HG02840 (cell line): ENCODE results near the gene ATRX.
"Not testable (repeated sequence)": the region's sequence is repeated elsewhere in the genome, so short reads cannot be mapped to it uniquely, and the experiment has no call there.

ENCODE experiments used
- ATAC-seq: cut with Tn5 transposase; IDR thresholded peaks from one replicate; pipeline ENCODE4 v1.9.1; 2021; ENCODE audit warnings: mild to moderate bottlenecking, moderate library complexity, moderate number of reproducible peaks; ENCODE audit not compliant: unreplicated experiment, low FRiP score

Gene ATRX

DNA sequence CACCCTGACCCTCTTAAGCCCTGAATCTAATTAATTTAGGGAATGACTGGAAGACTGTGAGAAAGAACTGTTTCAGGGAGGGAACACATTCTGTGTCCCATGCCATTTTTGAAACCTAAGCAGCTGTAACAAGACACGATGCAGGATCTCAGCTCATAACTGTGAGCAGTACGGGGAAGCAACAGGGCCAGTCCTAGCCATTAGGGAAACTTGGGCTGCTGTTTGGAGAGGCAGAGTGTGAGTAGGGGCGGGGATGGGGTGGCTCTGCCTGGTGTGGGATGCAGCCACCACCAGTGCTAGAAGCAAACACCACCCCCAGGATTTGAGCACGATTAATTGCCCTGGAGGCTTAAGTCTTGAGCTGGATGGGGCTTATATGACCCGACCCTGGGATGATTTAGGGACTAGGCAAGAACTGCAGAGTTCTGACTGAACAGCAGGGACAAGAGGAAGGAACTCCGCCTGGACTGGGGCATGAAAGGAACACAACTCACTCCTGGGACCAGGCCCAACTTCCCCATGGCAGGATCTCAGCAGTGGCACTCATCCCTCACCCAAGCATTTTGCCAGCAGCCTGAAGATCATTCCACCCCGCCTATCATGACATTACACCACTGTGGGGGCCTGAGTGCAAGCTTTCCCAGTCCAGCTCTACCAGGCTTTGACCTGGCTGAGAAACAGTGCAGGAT, 43.1 kb downstream of the ATRX start:
- ATAC-seq: no peak

DNA sequence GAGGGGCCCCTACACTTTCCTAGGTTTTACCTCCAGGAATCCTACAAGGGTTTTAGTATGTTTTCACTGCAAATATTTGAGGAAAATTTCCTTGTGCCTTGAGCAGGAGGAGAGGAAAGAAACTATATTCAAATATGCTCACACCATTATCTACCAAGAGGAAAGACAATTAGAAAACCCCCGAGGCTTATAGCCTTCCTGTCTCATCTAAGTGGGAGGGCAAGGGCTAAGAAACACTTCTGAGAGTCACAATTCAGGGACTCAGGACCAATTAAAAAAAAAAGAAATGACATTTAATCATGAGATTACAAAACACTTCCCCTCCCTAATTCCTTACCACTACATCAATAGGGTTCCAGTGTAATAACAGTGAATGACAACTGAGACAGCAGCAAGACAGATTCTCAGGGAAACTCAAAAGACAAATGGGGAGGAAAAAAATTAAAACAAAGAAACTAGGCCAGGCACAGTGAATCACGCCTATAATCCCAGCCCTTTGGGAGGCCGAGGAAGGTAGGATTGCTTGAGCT, 45.6 kb downstream of the ATRX start:
- no peak for ATAC-seq

DNA sequence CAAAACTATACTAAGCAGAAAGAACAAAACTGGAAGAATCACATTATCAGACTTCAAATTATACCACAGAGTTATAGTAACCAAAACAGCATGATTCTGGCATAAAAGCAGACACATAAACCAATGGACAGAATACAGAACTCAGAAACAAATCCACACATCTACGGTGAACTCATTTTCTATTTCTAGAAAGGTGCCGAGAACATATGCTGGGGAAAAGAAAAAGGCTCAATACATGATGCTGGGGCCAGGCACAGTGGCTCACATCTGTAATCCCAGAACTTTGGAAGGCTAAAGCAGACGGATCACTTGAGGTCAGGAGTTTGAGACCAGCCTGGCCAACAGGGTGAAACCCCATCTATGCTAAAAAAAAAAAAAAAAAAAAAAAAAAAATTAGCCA, 52.7 kb downstream of the ATRX start:
- ATAC-seq: no peak

DNA sequence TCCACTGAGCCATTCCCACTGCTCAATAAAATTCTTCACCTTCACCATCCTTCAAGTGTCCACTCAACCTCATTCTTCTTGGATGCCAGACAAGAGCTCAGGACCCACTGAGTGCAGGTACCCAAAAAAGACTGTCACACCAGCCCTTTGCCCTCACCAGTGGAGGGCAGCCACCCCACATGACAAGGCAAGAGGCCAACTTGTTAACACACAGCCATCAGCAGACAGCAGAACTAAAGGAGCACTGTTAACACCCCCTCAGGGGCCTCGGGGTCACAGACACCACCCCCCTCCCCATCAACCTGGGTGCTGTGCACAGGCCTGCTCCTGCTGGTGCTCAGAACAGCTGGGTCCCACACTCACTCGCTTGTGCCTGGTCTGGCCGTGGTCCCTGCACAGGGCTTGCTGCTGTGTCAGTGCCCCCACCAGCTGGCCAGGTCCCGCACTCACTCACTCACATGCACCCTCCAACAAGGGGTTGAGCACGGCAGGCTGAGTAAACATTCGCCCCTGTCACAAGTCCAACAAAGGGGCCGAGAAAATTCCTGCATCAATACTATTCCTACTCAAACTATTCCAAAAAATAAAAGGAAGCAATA, 54.1 kb downstream of the ATRX start:
- no peak for ATAC-seq

DNA sequence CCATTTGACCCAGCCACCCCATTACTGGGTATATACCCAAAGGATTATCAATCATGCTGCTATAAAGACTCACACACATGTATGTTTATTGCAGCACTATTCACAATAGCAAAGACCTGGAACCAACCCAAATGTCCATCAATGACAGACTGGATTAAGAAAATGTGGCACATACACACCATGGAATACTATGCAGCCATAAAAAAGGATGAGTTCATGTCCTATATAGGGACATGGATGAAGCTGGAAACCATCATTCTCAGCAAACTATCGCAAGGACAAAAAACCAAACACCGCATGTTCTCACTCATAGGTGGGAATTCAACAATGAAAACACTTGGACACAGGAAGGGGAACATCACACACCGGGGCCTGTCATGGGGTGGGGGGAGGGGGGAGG, 59.9 kb downstream of the ATRX start:
- ATAC-seq: not testable (repeated sequence)

DNA sequence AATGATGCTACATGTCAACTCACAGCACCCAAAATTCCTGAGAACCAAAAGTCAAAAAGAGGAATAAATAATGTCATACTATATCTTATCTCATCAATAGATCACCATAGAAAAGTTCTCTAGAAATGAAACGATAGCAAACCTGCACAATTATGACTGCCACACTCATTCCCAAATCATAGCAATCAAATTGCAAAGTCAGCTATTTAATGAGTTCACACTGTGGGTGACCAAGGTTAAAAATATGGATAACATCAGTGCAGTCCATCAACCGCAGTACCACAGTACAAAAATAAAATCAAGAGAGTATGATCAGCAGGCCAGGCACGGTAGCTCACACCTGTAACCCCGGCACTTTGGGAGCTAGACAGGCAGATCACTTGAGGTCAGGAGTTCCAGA, 62.3 kb downstream of the ATRX start:
- ATAC-seq: no peak

DNA sequence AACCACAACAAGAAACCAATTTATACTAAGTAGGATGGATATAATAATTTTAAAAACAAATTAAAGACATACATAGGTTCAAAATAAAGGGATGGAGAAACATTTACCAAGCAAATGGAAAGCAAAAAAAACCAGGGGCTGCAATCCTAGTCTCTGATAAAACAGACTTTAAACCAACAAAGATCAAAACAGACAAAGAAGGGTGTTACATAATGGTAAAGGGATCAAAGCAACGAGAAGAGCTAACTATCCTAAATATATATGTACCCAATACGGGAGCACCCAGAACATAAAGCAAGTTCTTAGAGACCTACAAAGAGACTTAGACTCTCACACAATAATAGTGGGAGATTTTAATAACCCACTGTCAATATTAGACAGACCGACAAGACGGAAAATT, 66.6 kb downstream of the ATRX start:
- no peak for ATAC-seq

DNA sequence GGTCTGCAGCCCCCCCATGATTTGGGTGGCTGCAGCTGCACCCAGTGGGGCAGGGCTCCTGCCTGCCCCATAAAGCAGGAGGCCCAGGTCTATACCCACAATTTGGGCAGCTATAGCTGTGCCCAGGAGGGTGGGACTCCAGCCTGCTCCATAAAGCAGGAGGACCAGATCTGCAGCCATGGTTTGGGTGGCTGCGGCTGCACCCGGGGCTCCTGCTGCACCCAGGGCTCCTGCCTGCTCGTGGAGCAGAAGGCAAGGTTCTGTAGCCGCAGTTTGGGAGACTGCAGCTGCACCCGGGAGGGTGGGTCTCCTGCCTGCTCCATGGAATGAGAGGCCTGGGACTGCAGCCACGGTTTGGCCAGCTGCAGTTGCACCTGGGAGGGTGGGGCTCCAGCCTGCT, 81.1 kb downstream of the ATRX start:
- no peak for ATAC-seq

DNA sequence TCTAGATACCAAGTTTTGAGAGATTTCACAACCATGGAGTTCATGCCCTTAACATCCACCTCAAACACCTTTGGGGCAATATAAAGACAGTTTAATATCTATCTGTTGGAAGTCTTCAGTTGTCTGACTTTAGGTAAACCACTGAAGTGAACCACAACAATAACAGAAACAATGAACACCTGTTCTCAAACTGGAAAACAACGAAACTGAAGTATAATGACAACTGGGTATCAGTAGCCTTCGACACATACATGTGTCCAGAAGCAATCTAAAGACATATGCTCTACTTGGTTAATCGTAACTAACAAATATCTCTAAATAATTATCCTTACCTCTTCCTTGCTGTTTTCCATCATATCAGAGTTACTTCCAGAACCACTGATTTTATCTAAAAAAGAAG, 87.8 kb downstream of the ATRX start:
- ATAC-seq: no peak

DNA sequence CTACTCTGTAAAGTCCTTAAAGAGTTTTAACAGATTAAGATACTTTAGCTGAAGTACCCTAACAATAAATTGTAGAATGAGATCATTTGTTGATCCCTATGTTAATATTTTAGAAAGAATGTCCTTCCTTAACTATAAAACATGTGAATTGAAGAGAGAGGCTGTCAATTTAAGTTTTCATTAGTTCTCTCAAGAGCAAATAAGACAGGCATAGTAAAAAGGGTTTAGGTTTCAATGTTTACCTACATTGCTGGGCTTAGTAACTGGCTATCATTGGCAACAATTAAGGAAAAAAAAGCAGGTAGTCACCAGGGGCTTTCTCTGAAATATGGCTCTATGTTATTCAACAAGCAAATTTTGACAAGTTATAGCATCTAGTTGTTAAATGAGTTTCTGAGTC, 91.5 kb downstream of the ATRX start:
- no peak for ATAC-seq

DNA sequence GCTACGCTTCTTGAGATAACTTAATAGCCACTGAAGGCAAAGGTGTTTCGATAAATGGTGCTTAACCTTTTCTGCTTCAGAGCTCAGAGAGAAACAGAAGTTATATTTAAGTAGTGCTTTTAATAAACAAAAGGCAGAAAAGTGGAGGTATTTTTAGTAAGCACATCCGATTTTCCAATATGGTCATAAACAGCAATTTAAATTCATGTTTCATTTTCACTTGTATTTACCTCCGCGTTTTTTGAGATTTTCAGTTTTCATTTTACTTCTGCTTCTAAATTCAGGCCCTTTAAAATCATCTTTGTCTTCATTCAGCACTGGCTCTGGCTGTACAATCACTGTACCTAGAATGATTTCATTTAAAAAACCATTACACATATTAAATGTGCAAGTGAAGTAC, 92.4 kb downstream of the ATRX start:
- no peak for ATAC-seq

DNA sequence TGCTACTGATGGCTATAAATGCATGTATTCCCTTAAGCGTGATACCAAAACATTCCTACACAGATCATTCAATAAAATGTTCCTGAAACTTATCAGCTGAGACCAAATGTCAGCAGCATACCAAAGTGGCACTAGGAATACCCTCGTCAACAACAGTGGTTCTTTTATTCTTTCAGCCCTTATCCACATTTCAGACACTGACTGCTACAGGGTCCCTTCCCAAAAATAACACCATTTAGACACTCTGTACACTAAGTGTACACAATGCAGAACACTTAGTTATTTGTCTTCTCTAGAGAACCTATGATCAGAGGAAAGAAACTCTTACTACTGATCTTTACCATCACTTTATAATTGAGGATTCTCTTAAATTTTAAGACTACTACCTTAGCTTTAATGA, 94.1 kb downstream of the ATRX start:
- ATAC-seq: no peak

DNA sequence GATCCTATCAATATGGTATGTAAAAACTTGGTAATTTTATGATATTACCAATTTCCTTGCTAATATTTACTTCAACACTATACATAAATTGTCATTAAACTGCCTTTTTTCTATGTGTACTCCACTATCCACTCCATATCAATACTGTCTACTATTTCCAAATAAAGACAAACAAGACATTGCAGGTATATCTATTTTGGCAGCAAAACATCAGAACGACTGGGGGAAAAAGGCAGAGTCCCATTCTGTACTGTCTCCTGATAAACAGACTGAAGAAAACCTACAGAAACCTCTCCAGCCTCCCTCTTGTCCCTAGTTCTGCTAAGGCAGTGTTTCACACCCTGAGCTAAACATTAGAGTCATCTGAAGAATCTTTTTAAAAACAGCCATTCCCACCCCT, 96.6 kb downstream of the ATRX start:
- ATAC-seq: no peak

DNA sequence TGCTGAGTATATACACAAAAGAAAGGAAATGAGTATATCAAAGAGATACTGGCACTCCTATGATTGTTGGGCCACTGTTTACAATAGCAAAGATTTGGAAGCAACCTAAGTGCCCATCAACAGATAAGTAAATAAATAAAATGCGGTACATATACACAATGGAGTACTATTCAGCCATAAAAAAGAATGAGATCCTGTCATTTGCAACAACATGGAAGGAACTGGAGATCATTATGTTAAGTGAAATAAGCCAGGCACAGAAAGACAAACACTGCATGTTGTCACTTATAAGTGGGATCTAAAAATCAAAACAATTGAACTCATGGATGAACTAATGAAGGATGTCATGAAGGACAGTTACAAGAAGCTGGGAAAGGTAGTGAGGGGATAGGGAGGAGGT, 100.3 kb downstream of the ATRX start:
- ATAC-seq: not testable (repeated sequence)

DNA sequence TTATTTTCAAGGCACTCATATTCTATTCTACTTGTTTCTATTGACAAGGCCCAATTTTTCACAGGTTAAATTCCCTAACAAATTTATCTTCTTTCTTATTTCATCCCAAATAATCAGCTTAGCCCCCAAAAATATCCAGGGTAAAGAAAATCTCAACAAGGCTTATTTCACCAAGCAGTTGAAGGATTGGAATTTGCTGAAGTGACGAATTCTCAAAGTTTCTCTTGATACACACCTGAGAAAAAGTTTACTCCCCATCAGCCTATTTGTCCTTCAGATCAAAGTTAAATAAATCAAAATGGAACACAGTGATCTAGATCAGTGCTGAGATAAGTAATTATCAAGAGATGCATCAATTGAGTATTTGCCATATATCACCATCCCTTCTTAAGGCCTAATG, 106.9 kb downstream of the ATRX start:
- ATAC-seq: no peak

DNA sequence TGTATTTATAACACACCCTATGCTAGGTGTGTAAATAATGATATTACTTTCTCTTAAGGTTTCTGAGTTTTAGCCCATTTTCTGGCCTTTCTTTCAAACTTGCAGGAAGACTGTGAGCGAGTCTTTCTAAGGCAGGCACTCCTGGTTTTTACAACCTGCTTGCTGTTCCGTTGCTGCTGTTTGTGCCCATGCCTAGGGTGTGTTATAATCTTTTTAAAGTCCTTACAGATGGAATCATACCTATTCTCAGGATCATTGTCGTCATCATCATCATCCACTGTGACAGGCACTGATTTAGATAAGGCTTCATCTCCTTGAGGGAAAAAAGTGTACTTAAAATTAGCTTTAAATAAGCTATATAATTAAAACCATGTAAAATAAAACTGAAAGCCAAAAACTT, 110.0 kb downstream of the ATRX start:
- ATAC-seq: no peak

DNA sequence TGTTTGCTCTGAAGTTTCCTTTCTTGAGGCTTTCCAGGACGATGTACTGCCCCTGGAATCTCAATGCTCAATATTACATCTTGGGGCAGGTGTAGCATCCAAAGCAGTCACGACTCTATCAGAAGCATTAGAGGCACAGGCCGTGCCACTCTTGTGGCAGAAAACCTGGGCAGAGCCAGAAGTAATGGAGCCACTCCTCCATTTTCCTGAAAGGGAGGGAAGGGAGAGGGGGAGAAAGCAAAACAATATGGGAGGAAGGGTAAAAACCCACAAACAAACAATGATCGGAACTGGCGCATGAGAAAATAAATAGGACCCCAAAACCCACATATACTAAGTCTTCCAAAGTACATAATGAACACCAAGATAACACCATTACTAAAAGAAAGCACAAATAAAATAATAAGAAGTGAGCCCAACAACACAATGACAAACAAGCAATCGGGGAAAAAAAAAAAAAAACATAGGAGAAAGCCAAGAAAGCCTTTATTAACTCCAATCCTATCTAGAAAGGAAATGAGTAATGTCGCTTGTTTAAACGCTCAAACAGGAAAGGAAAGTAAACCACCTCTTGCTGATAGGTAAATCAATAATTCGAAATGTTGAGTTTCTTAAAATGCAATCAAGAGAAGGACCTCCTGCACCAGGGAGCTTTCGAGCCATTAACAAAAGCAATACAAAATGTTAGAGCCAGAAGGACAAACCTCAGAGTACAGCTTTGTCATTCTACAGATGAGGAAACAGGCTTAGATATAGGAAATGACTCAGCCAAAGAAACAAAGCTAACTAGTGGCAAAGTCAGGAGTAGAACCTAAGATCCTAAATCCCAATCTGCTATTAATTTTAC, 117.4 kb downstream of the ATRX start:
- no peak for ATAC-seq

DNA sequence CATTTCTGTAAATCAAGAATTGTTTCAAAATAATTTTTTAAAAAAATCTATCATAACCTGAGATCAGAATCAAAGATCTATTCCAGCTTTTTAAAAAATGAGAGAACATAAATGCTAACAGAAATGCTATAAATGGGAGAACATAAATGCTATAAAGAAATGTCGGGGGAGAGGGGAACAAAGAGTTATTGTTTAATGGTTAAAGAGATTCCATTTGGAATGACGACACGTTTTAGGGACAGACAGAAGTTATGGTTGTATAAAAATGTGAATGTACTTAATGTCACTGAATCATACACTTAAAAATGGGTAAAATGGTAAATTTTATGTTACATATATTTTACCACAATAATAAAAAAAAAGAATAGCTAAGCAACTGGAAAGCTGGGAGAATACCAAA, 127.1 kb downstream of the ATRX start:
- ATAC-seq: no peak

DNA sequence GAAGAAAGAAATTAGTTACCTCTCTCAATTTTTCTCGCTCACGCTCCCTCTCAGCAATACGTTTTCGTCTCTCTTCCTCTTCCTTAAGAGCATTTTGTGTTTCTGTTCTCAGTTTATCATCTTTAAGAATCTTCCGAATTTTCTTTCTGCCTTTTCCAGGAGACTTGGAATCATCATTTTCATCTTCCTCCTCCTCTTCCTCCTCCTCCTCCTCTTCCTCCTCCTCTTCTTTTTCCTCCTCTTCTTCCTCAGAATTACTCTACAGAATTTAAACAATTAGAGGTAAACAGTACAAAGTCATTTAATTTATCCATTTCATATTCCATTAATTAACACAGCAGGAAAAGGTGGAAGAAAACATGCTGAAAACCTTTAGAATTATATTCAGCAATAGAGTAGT, 133.9 kb downstream of the ATRX start:
- no peak for ATAC-seq

DNA sequence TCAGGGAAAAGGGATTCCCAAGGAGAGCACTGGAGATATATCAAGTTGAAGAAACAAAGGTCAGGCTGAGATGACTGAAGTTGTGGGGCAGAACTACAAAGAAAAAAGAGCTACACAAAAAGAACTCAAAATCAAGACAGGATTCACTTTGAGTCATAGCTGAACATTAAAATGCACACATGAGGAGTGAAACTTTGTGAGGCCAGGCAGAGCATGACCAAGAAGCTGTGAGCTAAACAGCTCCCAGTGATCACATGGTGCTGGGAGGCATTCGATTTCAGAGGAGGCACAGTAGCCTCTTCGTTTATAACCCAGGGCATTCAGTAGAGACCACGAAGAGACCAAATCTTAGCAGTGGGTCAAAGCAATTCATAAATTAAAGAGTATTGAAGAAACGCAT, 145.3 kb downstream of the ATRX start:
- no peak for ATAC-seq

DNA sequence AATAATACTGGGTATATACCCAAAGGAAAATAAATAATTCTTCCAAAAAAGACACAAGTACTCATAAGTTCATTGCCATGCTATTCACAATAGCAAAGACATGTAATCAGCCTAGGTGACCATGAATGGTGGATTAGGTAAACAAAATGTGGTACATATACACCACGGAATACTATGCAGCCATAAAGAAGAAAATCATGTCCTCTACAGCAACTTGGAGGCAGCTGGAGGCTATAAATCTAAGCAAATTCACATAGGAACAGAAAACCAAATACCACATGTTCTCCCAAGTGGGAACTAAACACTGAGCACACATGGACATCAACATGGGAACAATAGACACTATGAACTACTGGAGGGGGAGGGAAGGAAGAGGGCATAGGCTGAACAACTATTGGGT, 146.2 kb downstream of the ATRX start:
- ATAC-seq: no peak

DNA sequence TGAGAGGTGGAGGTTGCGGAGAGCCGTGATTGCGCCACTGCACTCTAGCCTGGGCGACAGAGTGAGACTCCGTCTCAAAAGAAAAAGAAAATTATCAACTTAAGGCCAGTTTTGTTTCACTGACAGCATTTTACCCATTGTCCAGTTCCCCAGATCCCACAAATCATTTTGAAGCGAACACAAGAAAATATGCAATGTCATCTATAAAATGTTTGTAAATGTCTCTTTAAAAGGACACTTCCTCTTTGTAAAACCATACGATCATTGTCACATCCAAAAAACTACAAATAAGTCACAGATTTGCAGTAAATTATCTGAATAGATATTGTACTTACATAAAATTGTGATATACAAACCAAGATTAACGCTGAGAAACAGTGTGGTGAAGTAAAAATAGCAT, 147.6 kb downstream of the ATRX start:
- no peak for ATAC-seq
